IMR-90 (cell line): ENCODE measurements around the gene ZBTB8A. TPM values are rescaled to one million over a fixed set of nuclear protein-coding genes. Genes with fewer than 3 reads are reported as not detected.

Experiments used
- ATAC-seq: fragments of 200-7000 bp; cut with Tn5 transposase; 2 replicates; pipeline ENCODE4 v1.9.1; 2020; ENCODE audit warnings: low read depth, mild to moderate bottlenecking, moderate library complexity
- BruUV-seq: library from RNA; stranded (reverse); fragments of 400-500 nt; replicated peaks from 2 replicates; lab custom pipeline; 2021; lab: Mats Ljungman, UMichigan
- CTCF ChIA-PET: fragments of 300-600 bp; formaldehyde crosslinking; extraction: SDS; loops from one replicate; lab custom pipeline; 2021; ENCODE audit warnings: antibody characterized with exemption; lab: Yijun Ruan, JAX
- POLR2A ChIA-PET: fragments of 300-600 bp; sonication (Branson Sonifier 250); formaldehyde crosslinking; loops from one replicate; lab custom pipeline; 2022; ENCODE audit warnings: antibody characterized with exemption; ENCODE audit not compliant: unreplicated experiment; lab: Charles Lee
- DNase-seq: peaks from one replicate; pipeline ENCODE4 v3.0.0; 2013
- H2AFZ ChIP-seq: replicated peaks from 2 replicates; pipeline ENCODE3; 2013; ENCODE audit warnings: low read length, mild to moderate bottlenecking; ENCODE audit not compliant: poor library complexity
- H2AK5ac ChIP-seq: 2 replicates; pipeline ENCODE4 v1.6.1; 2013; ENCODE audit warnings: low read depth, low read length, inconsistent platforms
- H2AK9ac ChIP-seq: replicated peaks from 2 replicates; pipeline ENCODE3; 2013; ENCODE audit warnings: mild to moderate bottlenecking, low read depth, low read length, moderate library complexity; ENCODE audit not compliant: poor library complexity
- H2BK120ac ChIP-seq: 2 replicates; pipeline ENCODE4 v1.6.1; 2013; ENCODE audit warnings: low read depth, low read length, inconsistent platforms
- H2BK15ac ChIP-seq: 3 replicates; pipeline ENCODE4 v1.6.1; 2013; ENCODE audit warnings: low read depth, low read length, inconsistent platforms
- H2BK20ac ChIP-seq: 2 replicates; pipeline ENCODE4 v1.6.1; 2013; ENCODE audit warnings: low read depth, mild to moderate bottlenecking, inconsistent platforms, low read length, moderate library complexity
- H2BK5ac ChIP-seq: 2 replicates; pipeline ENCODE4 v1.6.1; 2013; ENCODE audit warnings: mild to moderate bottlenecking, low read depth, low read length, inconsistent platforms; ENCODE audit not compliant: poor library complexity, severe bottlenecking
- H3K14ac ChIP-seq: replicated peaks from 2 replicates; pipeline ENCODE4 v1.6.1; 2013; ENCODE audit warnings: low read depth, low read length, inconsistent platforms
- H3K18ac ChIP-seq: 2 replicates; pipeline ENCODE4 v1.6.1; 2013; ENCODE audit warnings: low read depth, low read length, control low read depth
- H3K23ac ChIP-seq: 2 replicates; pipeline ENCODE4 v1.6.1; 2013; ENCODE audit warnings: low read depth, low read length, inconsistent platforms
- H3K27ac ChIP-seq: 2 replicates; pipeline ENCODE4 v1.5.1; 2013; ENCODE audit warnings: mild to moderate bottlenecking, control low read depth, low read length; ENCODE audit not compliant: insufficient read depth
- H3K27me3 ChIP-seq: 2 replicates; pipeline ENCODE4 v1.6.1; 2013; ENCODE audit warnings: low read length; ENCODE audit not compliant: control insufficient read depth, insufficient read depth
- H3K36me3 ChIP-seq: 2 replicates; pipeline ENCODE4 v1.6.1; 2013; ENCODE audit warnings: low read length, mixed read lengths; ENCODE audit not compliant: control insufficient read depth, insufficient read depth
- H3K4ac ChIP-seq: 2 replicates; pipeline ENCODE4 v1.6.1; 2013; ENCODE audit warnings: low read depth, low read length, inconsistent platforms
- H3K4me1 ChIP-seq: 2 replicates; pipeline ENCODE4 v1.6.1; 2013; ENCODE audit warnings: low read length, mixed read lengths; ENCODE audit not compliant: control insufficient read depth, insufficient read depth
- H3K4me2 ChIP-seq: 2 replicates; pipeline ENCODE4 v1.6.1; 2013; ENCODE audit warnings: low read depth, mild to moderate bottlenecking, control low read depth, low read length, moderate library complexity
- H3K4me3 ChIP-seq: 2 replicates; pipeline ENCODE4 v1.5.1; 2013; ENCODE audit warnings: low read depth, mild to moderate bottlenecking, control low read depth, low read length, moderate library complexity; ENCODE audit not compliant: insufficient read depth
- H3K56ac ChIP-seq: 2 replicates; pipeline ENCODE4 v1.6.1; 2013; ENCODE audit warnings: low read length, inconsistent platforms; ENCODE audit not compliant: insufficient read depth; ENCODE audit errors: extremely low read depth
- H3K79me1 ChIP-seq, 2 experiments: 2 replicates each; pipeline ENCODE4 v1.6.1; 2013; ENCODE audit warnings: low read length in 2 of 2, inconsistent platforms in 1 of 2, low read depth in 1 of 2
- H3K9ac ChIP-seq: 2 replicates; pipeline ENCODE4 v1.6.1; 2013; ENCODE audit warnings: low read depth, low read length, control low read depth
- H3K9me1 ChIP-seq: 2 replicates; pipeline ENCODE4 v1.6.1; 2013; ENCODE audit warnings: low read length, inconsistent platforms; ENCODE audit not compliant: insufficient read depth
- H3K9me3 ChIP-seq: 2 replicates; pipeline ENCODE4 v1.6.1; 2013; ENCODE audit warnings: low read length; ENCODE audit not compliant: control insufficient read depth, insufficient read depth
- H4K20me1 ChIP-seq: 2 replicates; pipeline ENCODE4 v1.6.1; 2013; ENCODE audit warnings: low read length, inconsistent platforms; ENCODE audit not compliant: insufficient read depth
- H4K5ac ChIP-seq: 2 replicates; pipeline ENCODE4 v1.6.1; 2013; ENCODE audit warnings: mild to moderate bottlenecking, low read depth, low read length, control low read depth
- H4K8ac ChIP-seq, 2 experiments: 2 replicates each; pipeline ENCODE4 v1.6.1; 2013; ENCODE audit warnings: low read depth in 2 of 2, low read length in 2 of 2, control low read depth in 1 of 2, inconsistent platforms in 1 of 2
- H4K91ac ChIP-seq: 2 replicates; pipeline ENCODE4 v1.6.1; 2013; ENCODE audit warnings: low read depth, low read length, inconsistent platforms; ENCODE audit not compliant: insufficient read depth
- MAFK ChIP-seq: IDR thresholded peaks from 2 replicates; pipeline ENCODE4 v1.6.1; 2012; ENCODE audit warnings: low read depth, low read length, improper control_type of control experiment
- MAZ ChIP-seq: IDR thresholded peaks from 2 replicates; pipeline ENCODE4 v1.6.1; 2012; ENCODE audit warnings: low read depth, mild to moderate bottlenecking, low read length, improper control_type of control experiment, moderate library complexity, borderline replicate concordance
- RAD21 ChIP-seq: IDR thresholded peaks from 2 replicates; pipeline ENCODE4 v1.6.1; 2012; ENCODE audit warnings: low read length, improper control_type of control experiment
- RFX5 ChIP-seq: IDR thresholded peaks from 2 replicates; pipeline ENCODE4 v1.8.0; 2012; ENCODE audit warnings: low read depth, mild to moderate bottlenecking, low read length, moderate library complexity
- WGBS, 2 experiments: methylation state at CpG; one replicate each; pipeline versions ENCODE4 v1.1.5 to v1.1.7; 2013; ENCODE audit warnings: missing lambda C conversion rate in 2 of 2; ENCODE audit not compliant: insufficient read length in 1 of 2; ENCODE audit errors: extremely low coverage in 2 of 2; 5-methylcytosine and 5-hydroxymethylcytosine counted together
- dilution Hi-C: fragments of 300-500 bp; cut with HindIII; formaldehyde crosslinking; loops from one replicate; pipeline ENCODE4 v1.14.3; 2018; ENCODE audit warnings: low sequenced_read_pairs; ENCODE audit not compliant: unreplicated experiment
- in situ Hi-C: fragments of 300-500 bp; cut with MboI; formaldehyde crosslinking; loops from 3 replicates; pipeline ENCODE4 v1.14.3; 2019; ENCODE audit warnings: low sequenced_read_pairs, inconsistent platforms, mixed read lengths
- intact Hi-C: fragments of 100-400 bp; cut with micrococcal nuclease; formaldehyde crosslinking; loops from 2 replicates; pipeline ENCODE4 v1.10.0; 2022
- polyA plus RNA-seq, 3 experiments: library from polyadenylated mRNA; depleted of rRNA; stranded (reverse); fragments of >200 nt; gene quantifications; 2 replicates each; pipeline ENCODE4 v1.2.3, GENCODE V29; 2012; ENCODE audit warnings: low replicate concordance in 1 of 3
- total RNA-seq: library from RNA; depleted of rRNA; stranded (reverse); fragments of >200 nt; gene quantifications from 2 replicates; pipeline ENCODE4 v1.2.3, GENCODE V29; 2012
- TF ChIP-seq, protein P1 (sequence below): conservative IDR thresholded peaks from 2 replicates; pipeline ENCODE4 v1.5.1; 2012; ENCODE audit warnings: mild to moderate bottlenecking, low read depth, low read length, improper control_type of control experiment
- TF ChIP-seq, protein P2 (sequence below): fragments of 150-350 bp; IDR thresholded peaks from 2 replicates; pipeline ENCODE4 v1.6.1; 2017; ENCODE audit warnings: mild to moderate bottlenecking, antibody characterized with exemption, low read length, low read depth

Gene ZBTB8A
- total and polyA plus RNA-seq, 2 of the 4 experiments (the other 2 are of a cell fraction): 2.1 to 6.1 TPM

DNA sequence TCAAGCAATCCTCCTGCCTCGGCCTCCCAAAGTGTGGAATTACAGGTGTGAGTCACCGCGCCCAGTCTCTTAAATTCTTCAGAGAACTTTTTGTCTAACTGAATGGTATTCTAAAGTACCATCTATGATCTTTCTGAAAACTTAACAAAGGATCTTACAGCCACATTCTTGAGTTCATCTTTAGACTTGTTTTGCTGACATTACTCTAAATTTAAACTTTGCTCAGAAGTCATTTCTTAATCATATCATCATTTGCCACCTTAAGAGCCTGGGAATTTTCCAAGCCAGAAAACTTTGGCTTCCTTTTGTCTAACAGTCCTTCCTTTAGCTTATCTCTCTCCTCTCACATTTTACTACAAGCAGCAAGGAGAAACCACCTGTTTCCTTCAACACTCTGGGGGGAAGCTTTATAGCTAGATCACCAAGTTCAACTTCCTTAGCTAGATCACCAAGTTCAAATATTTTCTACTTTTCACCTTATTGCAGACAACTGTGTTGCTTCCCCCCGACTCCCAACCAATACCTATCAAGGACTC lies 5.4 kb upstream of the ZBTB8A start:
- no peak overlapping the region for H2BK120ac ChIP-seq
- H3K4me2 ChIP-seq: no peak overlapping the region
- no peaks in the 10 kb centered on the region for H3K79me1 ChIP-seq
- H3K4me1 ChIP-seq: no peaks in the 10 kb centered on the region
- TF ChIP-seq RFX5: no peak
- TF ChIP-seq, protein P1, sequence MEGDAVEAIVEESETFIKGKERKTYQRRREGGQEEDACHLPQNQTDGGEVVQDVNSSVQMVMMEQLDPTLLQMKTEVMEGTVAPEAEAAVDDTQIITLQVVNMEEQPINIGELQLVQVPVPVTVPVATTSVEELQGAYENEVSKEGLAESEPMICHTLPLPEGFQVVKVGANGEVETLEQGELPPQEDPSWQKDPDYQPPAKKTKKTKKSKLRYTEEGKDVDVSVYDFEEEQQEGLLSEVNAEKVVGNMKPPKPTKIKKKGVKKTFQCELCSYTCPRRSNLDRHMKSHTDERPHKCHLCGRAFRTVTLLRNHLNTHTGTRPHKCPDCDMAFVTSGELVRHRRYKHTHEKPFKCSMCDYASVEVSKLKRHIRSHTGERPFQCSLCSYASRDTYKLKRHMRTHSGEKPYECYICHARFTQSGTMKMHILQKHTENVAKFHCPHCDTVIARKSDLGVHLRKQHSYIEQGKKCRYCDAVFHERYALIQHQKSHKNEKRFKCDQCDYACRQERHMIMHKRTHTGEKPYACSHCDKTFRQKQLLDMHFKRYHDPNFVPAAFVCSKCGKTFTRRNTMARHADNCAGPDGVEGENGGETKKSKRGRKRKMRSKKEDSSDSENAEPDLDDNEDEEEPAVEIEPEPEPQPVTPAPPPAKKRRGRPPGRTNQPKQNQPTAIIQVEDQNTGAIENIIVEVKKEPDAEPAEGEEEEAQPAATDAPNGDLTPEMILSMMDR: no peak
- TF ChIP-seq, protein P2, sequence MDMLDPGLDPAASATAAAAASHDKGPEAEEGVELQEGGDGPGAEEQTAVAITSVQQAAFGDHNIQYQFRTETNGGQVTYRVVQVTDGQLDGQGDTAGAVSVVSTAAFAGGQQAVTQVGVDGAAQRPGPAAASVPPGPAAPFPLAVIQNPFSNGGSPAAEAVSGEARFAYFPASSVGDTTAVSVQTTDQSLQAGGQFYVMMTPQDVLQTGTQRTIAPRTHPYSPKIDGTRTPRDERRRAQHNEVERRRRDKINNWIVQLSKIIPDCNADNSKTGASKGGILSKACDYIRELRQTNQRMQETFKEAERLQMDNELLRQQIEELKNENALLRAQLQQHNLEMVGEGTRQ: no peak
- TF ChIP-seq RAD21: no peak
- TF ChIP-seq MAFK: no peak
- no peak for TF ChIP-seq MAZ
- H3K18ac ChIP-seq: no peak overlapping the region
- no peak overlapping the region for H4K91ac ChIP-seq
- no peak overlapping the region for H2BK20ac ChIP-seq
- H3K27ac ChIP-seq: no peak overlapping the region
- intact Hi-C loops: no loop called here
- in situ Hi-C loops: no loop called here
- no peak overlapping the region for H3K56ac ChIP-seq
- H2BK5ac ChIP-seq: no peak overlapping the region
- dilution Hi-C loops: no loop called here
- no peak overlapping the region for H2AK5ac ChIP-seq
- no peak overlapping the region for H3K4ac ChIP-seq
- H3K9ac ChIP-seq: no peak overlapping the region
- no peaks in the 10 kb centered on the region for H4K20me1 ChIP-seq
- no peak overlapping the region for H2AK9ac ChIP-seq
- H2BK15ac ChIP-seq: no peak overlapping the region
- H3K23ac ChIP-seq: no peak overlapping the region
- no peak overlapping the region for H3K4me3 ChIP-seq
- H3K9me1 ChIP-seq: no peaks in the 10 kb centered on the region
- no peak overlapping the region for H3K14ac ChIP-seq
- WGBS, 2 experiments: no CpG with 5 or more reads among the region's 4 CpGs
- no peak overlapping the region for H4K8ac ChIP-seq
- no peak overlapping the region for H2AFZ ChIP-seq
- no peaks in the 10 kb centered on the region for H3K36me3 ChIP-seq
- ATAC-seq (no peak), DNase-seq (no peak)
- H3K9me3 ChIP-seq: no peaks in the 10 kb centered on the region
- H4K5ac ChIP-seq: no peak overlapping the region
- CTCF ChIA-PET: interaction anchor here (0.6 to 2.8 kb wide), 3 partner anchors 14 to 23 kb away, joined by 5 to 23 read pairs (median 5); no protein-coding TSS in a partner anchor
- H3K27me3 ChIP-seq: peaks cover 6% of the 10 kb centered on the region
- POLR2A ChIA-PET: no interaction called here
- no TSS peak for BruUV-seq
